Stomach (tissue), 4 donors: ENCODE measurements around the gene IFNA17.
"Not testable (repeated sequence)": the region's sequence is repeated elsewhere in the genome, so short reads cannot be mapped to it uniquely, and the experiment has no call there.

Experiments used
- CTCF ChIP-seq, 7 experiments: fragments of 450-650 bp in 4 of 7; fragments of 200-600 bp in 3 of 7; sonication (generic) in 3 of 7; IDR thresholded peaks; one replicate each; pipeline ENCODE4 v1.5.1; 2016 to 2019; ENCODE audit warnings: antibody characterized with exemption in 7 of 7, control low read depth in 2 of 7, mild to moderate bottlenecking in 1 of 7
- EP300 ChIP-seq: sonication (generic); formaldehyde crosslinking; IDR thresholded peaks from one replicate; pipeline ENCODE4 v1.6.1; 2017; ENCODE audit warnings: antibody characterized with exemption
- POLR2A ChIP-seq, 4 donors: fragments of 450-650 bp; IDR thresholded peaks; one replicate each; pipeline ENCODE4 v1.6.1; 2016; ENCODE audit warnings: antibody characterized with exemption in 4 of 4, control low read depth in 2 of 4, mild to moderate bottlenecking in 1 of 4, moderate library complexity in 1 of 4
- POLR2AphosphoS5 ChIP-seq, 3 donors: sonication (generic); formaldehyde crosslinking; IDR thresholded peaks; one replicate each; pipeline ENCODE4 v1.6.1; 2016; ENCODE audit warnings: antibody characterized with exemption in 3 of 3

DNA sequence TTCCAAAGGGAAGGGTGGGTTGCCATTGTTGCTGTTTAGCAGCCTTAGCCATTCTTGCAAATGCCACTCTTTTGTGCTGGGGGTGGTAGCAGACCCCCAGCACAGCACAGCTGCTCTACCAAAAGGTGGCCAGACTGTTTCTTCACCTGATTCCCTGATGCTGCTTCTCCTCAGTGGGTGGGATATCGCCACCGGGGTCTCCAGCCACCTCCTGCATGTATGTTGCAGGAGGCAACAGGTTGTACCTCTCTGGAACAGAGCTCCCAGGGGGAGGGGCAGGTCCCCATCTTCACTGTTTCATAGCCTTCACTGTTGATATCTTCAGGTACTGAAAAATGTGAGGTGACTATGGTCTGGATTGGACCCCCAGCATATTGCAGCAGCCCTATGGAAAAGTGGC, 17.2 kb downstream of the IFNA17 start:
- TF ChIP-seq POLR2A (IDR thresholded peaks at IDR 0.05); POLR2AphosphoS5 (IDR thresholded peaks at IDR 0.05); CTCF (IDR thresholded peaks at IDR 0.05); EP300: not testable (repeated sequence)
